D721Med (cell line): ENCODE results near the gene NUTM1.
"Not testable (repeated sequence)": the region's sequence is repeated elsewhere in the genome, so short reads cannot be mapped to it uniquely, and the experiment has no call there.

Source experiments
- DNase-seq: peaks from one replicate; pipeline ENCODE4 v3.0.0; 2011; ENCODE audit warnings: low spot score; ENCODE audit not compliant: insufficient read length
- FAIRE-seq: peaks from 2 replicates; lab custom pipeline; 2011; peaks lifted over from hg19 to GRCh38; lab: Jason Lieb, UNC
- TF ChIP-seq, protein P1 (sequence below): IDR thresholded peaks from 2 replicates; pipeline ENCODE4 v1.5.1; 2012; ENCODE audit warnings: mild to moderate bottlenecking, control low read depth; ENCODE audit not compliant: insufficient read depth; ENCODE audit errors: missing control alignments

The NUTM1 gene

GRCh38 chr15:34347951-34348638 lies 5.0 kb downstream of the NUTM1 start:
- TF ChIP-seq, protein P1, sequence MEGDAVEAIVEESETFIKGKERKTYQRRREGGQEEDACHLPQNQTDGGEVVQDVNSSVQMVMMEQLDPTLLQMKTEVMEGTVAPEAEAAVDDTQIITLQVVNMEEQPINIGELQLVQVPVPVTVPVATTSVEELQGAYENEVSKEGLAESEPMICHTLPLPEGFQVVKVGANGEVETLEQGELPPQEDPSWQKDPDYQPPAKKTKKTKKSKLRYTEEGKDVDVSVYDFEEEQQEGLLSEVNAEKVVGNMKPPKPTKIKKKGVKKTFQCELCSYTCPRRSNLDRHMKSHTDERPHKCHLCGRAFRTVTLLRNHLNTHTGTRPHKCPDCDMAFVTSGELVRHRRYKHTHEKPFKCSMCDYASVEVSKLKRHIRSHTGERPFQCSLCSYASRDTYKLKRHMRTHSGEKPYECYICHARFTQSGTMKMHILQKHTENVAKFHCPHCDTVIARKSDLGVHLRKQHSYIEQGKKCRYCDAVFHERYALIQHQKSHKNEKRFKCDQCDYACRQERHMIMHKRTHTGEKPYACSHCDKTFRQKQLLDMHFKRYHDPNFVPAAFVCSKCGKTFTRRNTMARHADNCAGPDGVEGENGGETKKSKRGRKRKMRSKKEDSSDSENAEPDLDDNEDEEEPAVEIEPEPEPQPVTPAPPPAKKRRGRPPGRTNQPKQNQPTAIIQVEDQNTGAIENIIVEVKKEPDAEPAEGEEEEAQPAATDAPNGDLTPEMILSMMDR = no peak
- FAIRE-seq = no peak
- no peak for DNase-seq

DNA sequence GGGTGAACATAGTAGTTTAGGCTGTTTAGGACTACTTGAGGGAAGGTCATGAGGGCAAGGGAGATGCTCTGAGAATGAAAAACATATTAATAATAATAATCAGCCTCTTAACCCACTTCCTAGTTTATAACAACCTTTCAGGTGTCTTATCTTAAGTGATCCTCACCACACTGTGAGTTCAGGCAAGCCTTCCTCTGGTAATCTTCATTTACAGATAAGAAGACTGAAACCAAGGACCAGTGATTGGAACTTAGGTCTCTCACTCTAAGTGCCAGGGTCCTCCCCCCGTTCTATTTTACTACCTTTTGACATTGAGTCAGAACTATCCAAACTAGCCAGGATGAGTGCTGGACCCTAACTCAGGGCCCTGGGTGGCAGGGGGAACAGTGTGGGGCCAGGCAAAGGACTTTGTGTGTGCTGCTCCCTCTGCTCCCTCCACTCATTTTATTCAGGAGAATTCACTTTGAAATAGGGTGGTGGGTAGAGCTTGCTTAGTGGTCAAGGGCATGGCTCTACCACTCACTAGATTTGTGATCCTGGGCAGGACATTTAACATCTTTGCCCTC lies 5.7 kb downstream of the NUTM1 start:
- TF ChIP-seq, protein P1 = no peak
- FAIRE-seq (no peak), DNase-seq (no peak)

GRCh38 chr15:34349769-34350168 lies 6.7 kb downstream of the NUTM1 start:
- FAIRE-seq (no peak), DNase-seq (no peak)
- TF ChIP-seq, protein P1 = no peak

GRCh38 chr15:34352996-34353395 lies 9.9 kb downstream of the NUTM1 start:
- not testable (repeated sequence) for DNase-seq, FAIRE-seq

DNA sequence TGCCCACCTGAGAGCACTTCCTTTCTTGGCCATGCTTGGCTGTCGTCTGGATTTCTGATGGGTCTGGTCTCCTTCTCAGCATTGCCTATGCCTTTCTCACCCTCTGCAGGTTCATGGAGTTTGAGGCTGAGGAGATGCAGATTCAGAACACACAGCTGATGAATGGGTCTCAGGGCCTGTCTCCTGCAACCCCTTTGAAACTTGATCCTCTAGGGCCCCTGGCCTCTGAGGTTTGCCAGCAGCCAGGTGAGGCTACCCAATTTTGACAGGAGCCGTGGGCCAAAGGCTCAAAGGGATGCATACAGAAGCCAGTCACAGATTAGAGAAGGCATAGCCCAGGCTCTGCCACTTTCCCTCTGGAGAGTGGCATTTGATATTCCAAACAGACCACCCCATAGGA lies 10.5 kb downstream of the NUTM1 start:
- no peak for DNase-seq
- FAIRE-seq = no peak
- TF ChIP-seq, protein P1 = no peak

- TF ChIP-seq, protein P1 = no peak
- FAIRE-seq = no peak
- DNase-seq = no peak
Observed at GRCh38 chr15:34354286-34354685, 11.2 kb downstream of the NUTM1 start.

DNA sequence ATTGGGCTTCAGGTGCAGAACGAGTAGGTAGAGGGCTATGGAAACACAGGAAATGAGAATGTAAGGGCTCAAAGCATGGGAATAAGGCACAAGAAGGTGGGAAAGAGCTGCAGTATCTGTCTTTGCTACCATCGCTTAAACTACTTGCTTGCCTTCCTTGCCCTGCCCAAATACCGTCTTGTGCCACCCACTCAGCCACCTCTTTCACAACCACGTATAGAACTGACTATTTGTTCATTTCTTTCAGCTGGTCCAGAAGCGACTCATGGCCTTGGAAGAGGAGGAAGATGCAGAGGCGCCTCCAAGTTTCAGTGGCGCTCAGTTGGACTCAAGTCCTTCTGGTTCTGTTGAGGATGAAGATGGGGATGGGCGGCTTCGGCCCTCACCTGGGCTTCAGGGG lies 12.1 kb downstream of the NUTM1 start:
- TF ChIP-seq, protein P1 = no peak
- DNase-seq = no peak
- no peak for FAIRE-seq
